ENCODE data around the gene DPH1.

DPH1 gene

DNA sequence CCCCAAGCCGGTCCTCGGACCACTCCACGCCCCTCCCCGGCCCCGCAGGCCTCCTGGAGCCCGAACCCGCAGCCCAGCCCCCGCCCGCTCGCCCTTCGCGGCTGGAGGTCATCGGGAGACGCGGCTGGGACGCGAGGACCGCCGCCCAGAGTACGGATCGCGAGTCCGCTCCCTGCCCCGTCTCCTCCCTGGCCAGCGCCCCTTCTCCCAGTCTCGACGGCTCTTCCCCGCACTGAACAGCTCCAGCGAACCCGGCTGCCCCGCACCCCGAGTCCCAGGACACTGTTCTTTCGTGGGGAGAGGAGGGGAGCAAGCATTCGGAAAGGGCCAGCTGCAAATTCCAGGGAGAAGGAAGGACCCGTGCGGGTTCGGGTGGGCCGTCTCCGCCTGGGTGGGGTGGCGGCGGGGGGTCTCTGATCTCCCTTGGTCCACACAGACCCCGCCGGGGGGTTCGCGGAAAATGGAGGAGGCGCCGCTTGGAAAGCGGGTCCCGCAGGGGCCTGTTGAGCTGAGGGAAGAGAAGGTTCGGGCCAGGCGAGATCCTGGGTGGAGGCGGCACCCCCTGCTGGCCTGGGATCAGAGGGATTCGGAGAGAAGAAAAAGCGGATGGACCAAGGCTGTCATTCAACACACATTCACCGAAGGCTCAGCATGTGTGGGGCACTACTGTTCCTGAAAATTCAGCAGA lies 4.2 kb upstream of the DPH1 start:
- no peak overlapping the region for H3K9ac ChIP-seq
- no peak overlapping the region for H3K4me3 ChIP-seq (IDR thresholded peaks at IDR 0.05; ENCODE audit: insufficient read depth, low read depth, low read length)
- peaks cover 3% of the 10 kb centered on the region for H3K4me1 ChIP-seq (ENCODE audit: low read depth, poor library complexity, severe bottlenecking)
- no peaks in the 10 kb centered on the region for H3K36me3 ChIP-seq (ENCODE audit: insufficient read depth)
- no peak overlapping the region for H2AFZ ChIP-seq (ENCODE audit: low read depth)
- no peak overlapping the region for H3K27ac ChIP-seq
- no peak overlapping the region for H3K4me2 ChIP-seq
- no peaks in the 10 kb centered on the region; the same call in 1 of the 2 replicates for H3K79me2 ChIP-seq (ENCODE audit: insufficient read depth, low read depth)
- no peak for TF ChIP-seq CTCF (conservative IDR thresholded peaks at IDR 0.05; ENCODE audit: low read depth, low read length)
- no peaks in the 10 kb centered on the region for H4K20me1 ChIP-seq (ENCODE audit: insufficient read depth)
- peaks cover 31% of the 10 kb centered on the region; the same call in 1 of the 2 replicates for H3K27me3 ChIP-seq (ENCODE audit: insufficient read depth, low read depth)

GRCh38 chr17:2027528-2028233 lies 2.3 kb upstream of the DPH1 start:
- Histone ChIP-seq H3K4me1 (ENCODE audit: low read depth, poor library complexity, severe bottlenecking) (peaks cover 3% of the 10 kb centered on the region), H3K9ac (no peak overlapping the region), H3K4me2 (no peak overlapping the region), H4K20me1 (ENCODE audit: insufficient read depth) (no peaks in the 10 kb centered on the region), H3K27ac (no peak overlapping the region), H2AFZ (ENCODE audit: low read depth) (no peak overlapping the region), H3K36me3 (ENCODE audit: insufficient read depth) (no peaks in the 10 kb centered on the region), H3K4me3 (IDR thresholded peaks at IDR 0.05; ENCODE audit: insufficient read depth, low read depth, low read length) (no peak overlapping the region), H3K79me2 (ENCODE audit: insufficient read depth, low read depth) (no peaks in the 10 kb centered on the region; the same call in 1 of the 2 replicates), H3K27me3 (ENCODE audit: insufficient read depth, low read depth) (peaks cover 27% of the 10 kb centered on the region; the same call in 1 of the 2 replicates)
- no peak for TF ChIP-seq CTCF (conservative IDR thresholded peaks at IDR 0.05; ENCODE audit: low read depth, low read length)

DNA sequence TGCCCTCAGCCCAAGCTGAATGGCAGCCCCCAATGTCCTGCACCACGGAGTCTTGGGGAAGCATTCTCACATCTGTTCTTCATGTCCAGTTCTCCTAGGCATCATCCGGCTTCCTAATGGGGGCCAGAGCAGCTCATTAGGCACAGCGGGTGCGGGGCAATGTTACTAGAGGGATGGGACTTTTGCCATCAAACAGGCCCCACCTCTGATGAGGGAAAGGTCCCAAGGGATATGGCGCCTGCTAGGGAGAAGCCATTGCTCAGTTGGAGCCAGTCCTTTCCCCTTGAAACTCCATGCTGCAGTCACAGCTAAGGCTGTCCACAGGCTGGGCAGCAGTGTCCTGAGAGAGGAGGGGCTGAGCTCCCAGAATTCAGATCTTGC lies 1.7 kb upstream of the DPH1 start:
- H3K4me2 ChIP-seq, result no peak overlapping the region
- peaks cover 3% of the 10 kb centered on the region for H3K4me1 ChIP-seq (ENCODE audit: low read depth, poor library complexity, severe bottlenecking)
- H3K27me3 ChIP-seq (ENCODE audit: insufficient read depth, low read depth), result peaks cover 27% of the 10 kb centered on the region; the same call in 1 of the 2 replicates
- no peak overlapping the region for H3K4me3 ChIP-seq (IDR thresholded peaks at IDR 0.05; ENCODE audit: insufficient read depth, low read depth, low read length)
- no peak overlapping the region for H3K27ac ChIP-seq
- H3K9ac ChIP-seq, result no peak overlapping the region
- no peaks in the 10 kb centered on the region; the same call in 1 of the 2 replicates for H3K79me2 ChIP-seq (ENCODE audit: insufficient read depth, low read depth)
- no peaks in the 10 kb centered on the region for H3K36me3 ChIP-seq (ENCODE audit: insufficient read depth)
- no peak for TF ChIP-seq CTCF (conservative IDR thresholded peaks at IDR 0.05; ENCODE audit: low read depth, low read length)
- H2AFZ ChIP-seq (ENCODE audit: low read depth), result no peak overlapping the region
- H4K20me1 ChIP-seq (ENCODE audit: insufficient read depth), result no peaks in the 10 kb centered on the region

GRCh38 chr17:2028737-2029136 lies 1.2 kb upstream of the DPH1 start:
- no peak for TF ChIP-seq CTCF (conservative IDR thresholded peaks at IDR 0.05; ENCODE audit: low read depth, low read length)

More at GRCh38 chr17:2028737-2029136, 1.2 kb upstream of the DPH1 start:
- H3K4me2 ChIP-seq, result no peak overlapping the region
- H4K20me1 ChIP-seq (ENCODE audit: insufficient read depth), result no peaks in the 10 kb centered on the region
- H3K4me3 ChIP-seq (IDR thresholded peaks at IDR 0.05; ENCODE audit: insufficient read depth, low read depth, low read length), result no peak overlapping the region
- no peak overlapping the region for H2AFZ ChIP-seq (ENCODE audit: low read depth)
- no peaks in the 10 kb centered on the region; the same call in 1 of the 2 replicates for H3K79me2 ChIP-seq (ENCODE audit: insufficient read depth, low read depth)
- peaks cover 3% of the 10 kb centered on the region for H3K4me1 ChIP-seq (ENCODE audit: low read depth, poor library complexity, severe bottlenecking)
- H3K27me3 ChIP-seq (ENCODE audit: insufficient read depth, low read depth), result peaks cover 27% of the 10 kb centered on the region; the same call in 1 of the 2 replicates
- no peak overlapping the region for H3K9ac ChIP-seq
- no peak overlapping the region for H3K27ac ChIP-seq
- no peaks in the 10 kb centered on the region for H3K36me3 ChIP-seq (ENCODE audit: insufficient read depth)
